ENCODE results near the gene CR2.

- TF ChIP-seq ZNF274 (IDR thresholded peaks at IDR 0.05; ENCODE audit: low read depth, low read length) (no peak), YY1 (IDR thresholded peaks at IDR 0.05; ENCODE audit: insufficient read depth, insufficient read length) (no peak)
Measured at GRCh38 chr1:207500306-207500705, 46.2 kb downstream of the CR2 start.
